SK-N-SH (cell line): Measurements from ENCODE around the gene PKNOX1. TPM values are rescaled to one million over a fixed set of nuclear protein-coding genes. Genes with fewer than 3 reads are reported as not detected.

ENCODE experiments used
- CTCF ChIA-PET: fragments of 300-600, 350-600 bp; formaldehyde crosslinking; extraction: SDS; loops from one replicate; lab custom pipeline; 2021; lab: Yijun Ruan, JAX
- POLR2A ChIA-PET: fragments of 350-600 bp; sonication (Branson Sonifier 250); formaldehyde crosslinking; extraction: SDS; loops from one replicate; lab custom pipeline; 2020; ENCODE audit warnings: antibody characterized with exemption, inconsistent platforms; lab: Yijun Ruan, JAX
- DNase-seq: peaks from one replicate; pipeline ENCODE4 v3.0.0; 2012
- H2AFZ ChIP-seq: fragments of 200-600 bp; sonication (generic); 2 replicates; pipeline ENCODE4 v1.8.1; 2016; ENCODE audit warnings: antibody characterized with exemption, mild to moderate bottlenecking, low read depth
- H3F3A ChIP-seq: fragments of 200-600 bp; sonication (generic); replicated peaks from 2 replicates; pipeline ENCODE3; 2016; ENCODE audit warnings: antibody characterized with exemption, mild to moderate bottlenecking; ENCODE audit not compliant: insufficient read depth
- H3K27ac ChIP-seq, 2 experiments: fragments of 200-500 bp in 1 of 2; fragments of 200-600 bp in 1 of 2; sonication (Bioruptor generic) in 1 of 2; sonication (generic), shearing (Covaris generic) in 1 of 2; 2 replicates each; pipeline versions ENCODE4 v1.5.1 to v1.6.1; 2014 to 2016; ENCODE audit warnings: low read depth in 2 of 2, inconsistent platforms in 1 of 2, low read length in 1 of 2, mild to moderate bottlenecking in 1 of 2, mixed read lengths in 1 of 2
- H3K27me3 ChIP-seq: fragments of 200-600 bp; sonication (generic), shearing (Covaris generic); 2 replicates; pipeline ENCODE4 v1.6.1; 2016; ENCODE audit warnings: mixed run types; ENCODE audit not compliant: insufficient read depth
- H3K36me3 ChIP-seq, 2 experiments: fragments of 200-500 bp in 1 of 2; fragments of 200-600 bp in 1 of 2; sonication (Bioruptor generic) in 1 of 2; sonication (generic) in 1 of 2; replicated peaks in 1 of 2; 2 replicates each; pipeline versions ENCODE3 to v1.5.1; 2014 to 2016; ENCODE audit warnings: low read length in 1 of 2, mild to moderate bottlenecking in 1 of 2; ENCODE audit not compliant: insufficient read depth in 2 of 2, control insufficient read depth in 1 of 2
- H3K4me1 ChIP-seq, 2 experiments: fragments of 200-500 bp in 1 of 2; fragments of 200-600 bp in 1 of 2; sonication (Bioruptor generic) in 1 of 2; sonication (generic), shearing (Covaris generic) in 1 of 2; 2 replicates each; pipeline versions ENCODE4 v1.5.1 to v1.6.1; 2014 to 2016; ENCODE audit warnings: low read depth in 1 of 2, low read length in 1 of 2, mixed run types in 1 of 2; ENCODE audit not compliant: insufficient read depth in 2 of 2, control insufficient read depth in 1 of 2
- H3K4me2 ChIP-seq: fragments of 200-600 bp; sonication (generic), shearing (Covaris generic); 2 replicates; pipeline ENCODE4 v1.6.1; 2017; ENCODE audit warnings: mixed run types
- H3K4me3 ChIP-seq, 2 experiments: fragments of 200-500 bp in 1 of 2; fragments of 200-600 bp in 1 of 2; sonication (Bioruptor generic) in 1 of 2; sonication (generic), shearing (Covaris generic) in 1 of 2; 2 replicates each; pipeline versions ENCODE4 v1.5.1 to v1.8.1; 2014 to 2016; ENCODE audit warnings: low read depth in 2 of 2, inconsistent platforms in 1 of 2, low read length in 1 of 2, mild to moderate bottlenecking in 1 of 2, mixed read lengths in 1 of 2, moderate library complexity in 1 of 2
- H3K79me2 ChIP-seq: fragments of 200-600 bp; sonication (generic); 2 replicates; pipeline ENCODE4 v1.8.1; 2017; ENCODE audit warnings: mild to moderate bottlenecking; ENCODE audit not compliant: insufficient read depth
- H3K9ac ChIP-seq: fragments of 200-600 bp; sonication (generic); 2 replicates; pipeline ENCODE4 v1.6.1; 2017; ENCODE audit warnings: mixed run types
- H3K9me2 ChIP-seq: fragments of 200-600 bp; sonication (generic); 2 replicates; pipeline ENCODE4 v1.6.1; 2017; ENCODE audit warnings: mixed run types
- H3K9me3 ChIP-seq: fragments of 200-600 bp; sonication (generic); 2 replicates; pipeline ENCODE4 v1.6.1; 2017; ENCODE audit warnings: mixed run types, mild to moderate bottlenecking, moderate library complexity
- H4K20me1 ChIP-seq: fragments of 200-600 bp; sonication (generic); 2 replicates; pipeline ENCODE4 v1.6.1; 2017; ENCODE audit warnings: mild to moderate bottlenecking, mixed run types; ENCODE audit not compliant: insufficient read depth
- CTCF ChIP-seq: fragments of 200-600 bp; sonication (generic); IDR thresholded peaks from 2 replicates; pipeline ENCODE4 v1.6.1; 2017; ENCODE audit warnings: antibody characterized with exemption, mild to moderate bottlenecking, moderate library complexity
- ELF1 ChIP-seq: IDR thresholded peaks from 2 replicates; pipeline ENCODE4 v1.4.0; 2012
- EP300 ChIP-seq, 2 experiments: IDR thresholded peaks; 2 replicates each; pipeline versions ENCODE4 v1.4.0 to v1.6.1; 2012; ENCODE audit warnings: borderline replicate concordance in 1 of 2, low read depth in 1 of 2, low read length in 1 of 2
- EZH2phosphoT487 ChIP-seq: fragments of 200-600 bp; sonication (generic); IDR thresholded peaks from 2 replicates; pipeline ENCODE4 v1.6.1; 2017; ENCODE audit warnings: low read depth, mixed run types, mild to moderate bottlenecking, antibody characterized with exemption, moderate library complexity, borderline replicate concordance
- FOSL2 ChIP-seq: IDR thresholded peaks from 2 replicates; pipeline ENCODE4 v1.4.0; 2012; ENCODE audit warnings: low read depth, mild to moderate bottlenecking, moderate library complexity, borderline replicate concordance
- FOXJ3 ChIP-seq: sonication (generic); formaldehyde crosslinking; IDR thresholded peaks from 2 replicates; pipeline ENCODE4 v1.5.1; 2020; ENCODE audit warnings: mild to moderate bottlenecking, missing genetic modification reagents
- FOXM1 ChIP-seq: IDR thresholded peaks from 2 replicates; pipeline ENCODE4 v1.4.0; 2012; ENCODE audit warnings: low read depth, mild to moderate bottlenecking
- GABPA ChIP-seq: IDR thresholded peaks from 2 replicates; pipeline ENCODE4 v1.4.0; 2012; ENCODE audit warnings: low read depth, mild to moderate bottlenecking
- MAX ChIP-seq: IDR thresholded peaks from 2 replicates; pipeline ENCODE4 v1.4.0; 2012; ENCODE audit warnings: low read depth
- RAD21 ChIP-seq: IDR thresholded peaks from 2 replicates; pipeline ENCODE4 v1.6.1; 2012; ENCODE audit warnings: mild to moderate bottlenecking, low read length
- RCOR1 ChIP-seq: fragments of 150-350 bp; IDR thresholded peaks from 2 replicates; pipeline ENCODE4 v1.6.1; 2017; ENCODE audit warnings: antibody characterized with exemption, low read length
- REST ChIP-seq: IDR thresholded peaks from 2 replicates; pipeline ENCODE4 v1.6.1; 2012; ENCODE audit warnings: mild to moderate bottlenecking, low read depth, low read length, moderate library complexity
- SIN3A ChIP-seq: IDR thresholded peaks from 2 replicates; pipeline ENCODE4 v1.6.1; 2012; ENCODE audit warnings: low read depth, mild to moderate bottlenecking, low read length, moderate library complexity, borderline replicate concordance
- SMC3 ChIP-seq: IDR thresholded peaks from 2 replicates; pipeline ENCODE4 v1.6.1; 2012; ENCODE audit warnings: low read depth, low read length, improper control_type of control experiment
- TAF1 ChIP-seq: IDR thresholded peaks from 2 replicates; pipeline ENCODE4 v1.6.1; 2012; ENCODE audit warnings: low read depth, mild to moderate bottlenecking, low read length, moderate library complexity, borderline replicate concordance
- TEAD4 ChIP-seq: IDR thresholded peaks from 2 replicates; pipeline ENCODE4 v1.4.0; 2012; ENCODE audit warnings: mild to moderate bottlenecking, borderline replicate concordance; ENCODE audit not compliant: insufficient read depth
- USF1 ChIP-seq: IDR thresholded peaks from 2 replicates; pipeline ENCODE4 v1.4.0; 2012; ENCODE audit warnings: low read depth, borderline replicate concordance
- YY1 ChIP-seq: IDR thresholded peaks from 2 replicates; pipeline ENCODE4 v1.4.0; 2012; ENCODE audit warnings: low read depth, mild to moderate bottlenecking
- WGBS: methylation state at CpG from one replicate; pipeline ENCODE4 v1.1.6; 2017; ENCODE audit warnings: low lambda C conversion rate; 5-methylcytosine and 5-hydroxymethylcytosine counted together
- polyA plus RNA-seq, 3 experiments: library from polyadenylated mRNA; depleted of rRNA; stranded (reverse); fragments of >200 nt; gene quantifications; 2 replicates each; pipeline ENCODE4 v1.2.3, GENCODE V29; 2012

Gene PKNOX1
- polyA plus RNA-seq, 1 of the 3 experiments (the other 2 are of a cell fraction) = 21.7 TPM

DNA sequence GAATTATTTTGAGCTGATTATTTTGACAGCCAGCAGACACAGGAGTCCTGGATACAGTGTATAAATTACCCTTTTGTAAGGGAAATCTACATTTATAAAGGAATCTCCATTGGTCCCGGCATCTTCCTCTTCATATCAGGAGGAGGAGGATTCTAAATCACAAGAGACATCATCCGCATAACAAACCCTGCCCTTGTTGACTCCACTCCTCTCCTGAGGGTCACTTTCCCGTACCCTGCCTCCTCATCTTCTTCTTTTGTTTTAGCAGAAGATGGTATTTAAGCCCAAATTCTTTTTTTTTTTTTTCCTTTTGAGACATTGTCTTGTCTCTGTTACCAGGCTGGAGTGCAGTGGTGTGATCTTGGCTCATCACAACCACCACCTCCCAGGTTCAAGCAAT, 14.6 kb upstream of the PKNOX1 start:
- Histone ChIP-seq H3K9me2 (no peaks in the 10 kb centered on the region), H3K27ac (no peak overlapping the region), H2AFZ (no peak overlapping the region), H3K79me2 (no peaks in the 10 kb centered on the region), H3K4me3 (no peak overlapping the region), H3K4me2 (no peak overlapping the region), H3K9ac (no peak overlapping the region), H3K4me1 (no peaks in the 10 kb centered on the region), H4K20me1 (no peaks in the 10 kb centered on the region), H3K27me3 (no peaks in the 10 kb centered on the region), H3K9me3 (no peaks in the 10 kb centered on the region), H3F3A (no peaks in the 10 kb centered on the region), H3K36me3 (no peaks in the 10 kb centered on the region)
- 86% methylated on average over 3 of the region's 3 CpGs for WGBS
- POLR2A ChIA-PET = no interaction called here
- TF ChIP-seq EP300 (IDR thresholded peaks at IDR 0.05; ENCODE audit: borderline replicate concordance in 1 of 2, low read depth in 1 of 2, low read length in 1 of 2) (no peak), FOSL2 (no peak), MAX (no peak), FOXM1 (no peak), YY1 (no peak), TEAD4 (no peak), RAD21 (no peak), ELF1 (no peak), FOXJ3 (CRISPR knock-in tag) (no peak), CTCF (no peak), TAF1 (no peak), RCOR1 (no peak), USF1 (no peak), GABPA (no peak), SMC3 (no peak), EZH2phosphoT487 (no peak), SIN3A (no peak), REST (no peak)
- CTCF ChIA-PET = no interaction called here
- no peak for DNase-seq
